IMR-90 (cell line): ENCODE measurements around the gene HIF1AN. TPM values are rescaled to one million over a fixed set of nuclear protein-coding genes. Genes with fewer than 3 reads are reported as not detected.
A peak's percentile ranks its signal among the peaks of the same experiment; 100 is the strongest.

Experiments used
- ATAC-seq: fragments of 200-7000 bp; cut with Tn5 transposase; 2 replicates; pipeline ENCODE4 v1.9.1; 2020; ENCODE audit warnings: low read depth, mild to moderate bottlenecking, moderate library complexity
- BruUV-seq: library from RNA; stranded (reverse); fragments of 400-500 nt; replicated peaks from 2 replicates; lab custom pipeline; 2021; lab: Mats Ljungman, UMichigan
- CTCF ChIA-PET: fragments of 300-600 bp; formaldehyde crosslinking; extraction: SDS; loops from one replicate; lab custom pipeline; 2021; ENCODE audit warnings: antibody characterized with exemption; lab: Yijun Ruan, JAX
- POLR2A ChIA-PET: fragments of 300-600 bp; sonication (Branson Sonifier 250); formaldehyde crosslinking; loops from one replicate; lab custom pipeline; 2022; ENCODE audit warnings: antibody characterized with exemption; ENCODE audit not compliant: unreplicated experiment; lab: Charles Lee
- DNase-seq: peaks from one replicate; pipeline ENCODE4 v3.0.0; 2013
- H2AFZ ChIP-seq: replicated peaks from 2 replicates; pipeline ENCODE3; 2013; ENCODE audit warnings: low read length, mild to moderate bottlenecking; ENCODE audit not compliant: poor library complexity
- H2AK5ac ChIP-seq: 2 replicates; pipeline ENCODE4 v1.6.1; 2013; ENCODE audit warnings: low read depth, low read length, inconsistent platforms
- H2AK9ac ChIP-seq: replicated peaks from 2 replicates; pipeline ENCODE3; 2013; ENCODE audit warnings: mild to moderate bottlenecking, low read depth, low read length, moderate library complexity; ENCODE audit not compliant: poor library complexity
- H2BK120ac ChIP-seq: 2 replicates; pipeline ENCODE4 v1.6.1; 2013; ENCODE audit warnings: low read depth, low read length, inconsistent platforms
- H2BK15ac ChIP-seq: 3 replicates; pipeline ENCODE4 v1.6.1; 2013; ENCODE audit warnings: low read depth, low read length, inconsistent platforms
- H2BK20ac ChIP-seq: 2 replicates; pipeline ENCODE4 v1.6.1; 2013; ENCODE audit warnings: low read depth, mild to moderate bottlenecking, inconsistent platforms, low read length, moderate library complexity
- H2BK5ac ChIP-seq: 2 replicates; pipeline ENCODE4 v1.6.1; 2013; ENCODE audit warnings: mild to moderate bottlenecking, low read depth, low read length, inconsistent platforms; ENCODE audit not compliant: poor library complexity, severe bottlenecking
- H3K14ac ChIP-seq: replicated peaks from 2 replicates; pipeline ENCODE4 v1.6.1; 2013; ENCODE audit warnings: low read depth, low read length, inconsistent platforms
- H3K18ac ChIP-seq: 2 replicates; pipeline ENCODE4 v1.6.1; 2013; ENCODE audit warnings: low read depth, low read length, control low read depth
- H3K23ac ChIP-seq: 2 replicates; pipeline ENCODE4 v1.6.1; 2013; ENCODE audit warnings: low read depth, low read length, inconsistent platforms
- H3K27ac ChIP-seq: 2 replicates; pipeline ENCODE4 v1.5.1; 2013; ENCODE audit warnings: mild to moderate bottlenecking, control low read depth, low read length; ENCODE audit not compliant: insufficient read depth
- H3K27me3 ChIP-seq: 2 replicates; pipeline ENCODE4 v1.6.1; 2013; ENCODE audit warnings: low read length; ENCODE audit not compliant: control insufficient read depth, insufficient read depth
- H3K36me3 ChIP-seq: 2 replicates; pipeline ENCODE4 v1.6.1; 2013; ENCODE audit warnings: low read length, mixed read lengths; ENCODE audit not compliant: control insufficient read depth, insufficient read depth
- H3K4ac ChIP-seq: 2 replicates; pipeline ENCODE4 v1.6.1; 2013; ENCODE audit warnings: low read depth, low read length, inconsistent platforms
- H3K4me1 ChIP-seq: 2 replicates; pipeline ENCODE4 v1.6.1; 2013; ENCODE audit warnings: low read length, mixed read lengths; ENCODE audit not compliant: control insufficient read depth, insufficient read depth
- H3K4me2 ChIP-seq: 2 replicates; pipeline ENCODE4 v1.6.1; 2013; ENCODE audit warnings: low read depth, mild to moderate bottlenecking, control low read depth, low read length, moderate library complexity
- H3K4me3 ChIP-seq: 2 replicates; pipeline ENCODE4 v1.5.1; 2013; ENCODE audit warnings: low read depth, mild to moderate bottlenecking, control low read depth, low read length, moderate library complexity; ENCODE audit not compliant: insufficient read depth
- H3K56ac ChIP-seq: 2 replicates; pipeline ENCODE4 v1.6.1; 2013; ENCODE audit warnings: low read length, inconsistent platforms; ENCODE audit not compliant: insufficient read depth; ENCODE audit errors: extremely low read depth
- H3K79me1 ChIP-seq, 2 experiments: 2 replicates each; pipeline ENCODE4 v1.6.1; 2013; ENCODE audit warnings: low read length in 2 of 2, inconsistent platforms in 1 of 2, low read depth in 1 of 2
- H3K9ac ChIP-seq: 2 replicates; pipeline ENCODE4 v1.6.1; 2013; ENCODE audit warnings: low read depth, low read length, control low read depth
- H3K9me1 ChIP-seq: 2 replicates; pipeline ENCODE4 v1.6.1; 2013; ENCODE audit warnings: low read length, inconsistent platforms; ENCODE audit not compliant: insufficient read depth
- H3K9me3 ChIP-seq: 2 replicates; pipeline ENCODE4 v1.6.1; 2013; ENCODE audit warnings: low read length; ENCODE audit not compliant: control insufficient read depth, insufficient read depth
- H4K20me1 ChIP-seq: 2 replicates; pipeline ENCODE4 v1.6.1; 2013; ENCODE audit warnings: low read length, inconsistent platforms; ENCODE audit not compliant: insufficient read depth
- H4K5ac ChIP-seq: 2 replicates; pipeline ENCODE4 v1.6.1; 2013; ENCODE audit warnings: mild to moderate bottlenecking, low read depth, low read length, control low read depth
- H4K8ac ChIP-seq, 2 experiments: 2 replicates each; pipeline ENCODE4 v1.6.1; 2013; ENCODE audit warnings: low read depth in 2 of 2, low read length in 2 of 2, control low read depth in 1 of 2, inconsistent platforms in 1 of 2
- H4K91ac ChIP-seq: 2 replicates; pipeline ENCODE4 v1.6.1; 2013; ENCODE audit warnings: low read depth, low read length, inconsistent platforms; ENCODE audit not compliant: insufficient read depth
- WGBS, 2 experiments: methylation state at CpG; one replicate each; pipeline versions ENCODE4 v1.1.5 to v1.1.7; 2013; ENCODE audit warnings: missing lambda C conversion rate in 2 of 2; ENCODE audit not compliant: insufficient read length in 1 of 2; ENCODE audit errors: extremely low coverage in 2 of 2; 5-methylcytosine and 5-hydroxymethylcytosine counted together
- dilution Hi-C: fragments of 300-500 bp; cut with HindIII; formaldehyde crosslinking; loops from one replicate; pipeline ENCODE4 v1.14.3; 2018; ENCODE audit warnings: low sequenced_read_pairs; ENCODE audit not compliant: unreplicated experiment
- in situ Hi-C: fragments of 300-500 bp; cut with MboI; formaldehyde crosslinking; loops from 3 replicates; pipeline ENCODE4 v1.14.3; 2019; ENCODE audit warnings: low sequenced_read_pairs, inconsistent platforms, mixed read lengths
- intact Hi-C: fragments of 100-400 bp; cut with micrococcal nuclease; formaldehyde crosslinking; loops from 2 replicates; pipeline ENCODE4 v1.10.0; 2022
- polyA plus RNA-seq, 3 experiments: library from polyadenylated mRNA; depleted of rRNA; stranded (reverse); fragments of >200 nt; gene quantifications; 2 replicates each; pipeline ENCODE4 v1.2.3, GENCODE V29; 2012; ENCODE audit warnings: low replicate concordance in 1 of 3
- total RNA-seq: library from RNA; depleted of rRNA; stranded (reverse); fragments of >200 nt; gene quantifications from 2 replicates; pipeline ENCODE4 v1.2.3, GENCODE V29; 2012
- TF ChIP-seq, protein P1 (sequence below): fragments of 150-350 bp; IDR thresholded peaks from 2 replicates; pipeline ENCODE4 v1.6.1; 2016; ENCODE audit warnings: low read depth, mild to moderate bottlenecking, low read length, moderate library complexity, borderline replicate concordance

HIF1AN gene
- total and polyA plus RNA-seq, 2 of the 4 experiments (the other 2 are of a cell fraction) = 10.2 to 10.3 TPM

DNA sequence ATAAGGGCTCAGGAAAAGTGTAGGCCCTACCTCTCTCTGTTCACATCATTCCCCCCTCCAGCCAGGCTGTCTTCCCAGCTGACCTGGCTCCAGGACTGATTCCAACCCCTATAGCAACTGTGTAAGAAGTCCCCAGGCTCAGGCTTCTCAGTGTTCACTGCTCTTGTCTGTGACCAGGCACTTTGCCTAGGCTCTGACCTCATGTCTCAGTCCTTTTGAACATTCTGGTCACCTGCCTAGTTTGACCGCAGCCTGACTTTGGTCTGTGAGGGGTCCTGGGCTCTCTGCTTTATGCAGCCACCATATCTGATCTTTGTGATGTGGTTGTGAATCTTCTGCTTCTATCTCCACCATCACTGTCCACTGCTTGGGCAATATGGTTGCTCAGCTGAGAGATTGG, 24.5 kb downstream of the HIF1AN start:
- no peak overlapping the region for H3K4me3 ChIP-seq
- H3K14ac ChIP-seq = no peak overlapping the region
- H3K36me3 ChIP-seq = peaks cover 18% of the 10 kb centered on the region
- H3K27ac ChIP-seq = no peak overlapping the region
- no peaks in the 10 kb centered on the region for H3K79me1 ChIP-seq
- peak overlapping the region; percentile 3 for H2AFZ ChIP-seq
- BruUV-seq = no TSS peak
- dilution Hi-C loops (no loop called here), in situ Hi-C loops (loop anchor here (5.0 kb wide), 1 partner anchor 322 kb away; no protein-coding TSS in a partner anchor), intact Hi-C loops (loop anchor here (5.0 to 10.0 kb wide), 2 partner anchors 182 to 455 kb away; no protein-coding TSS in a partner anchor)
- H4K20me1 ChIP-seq = no peaks in the 10 kb centered on the region
- ChIA-PET POLR2A (no interaction called here), CTCF (interaction anchor here (0.6 kb wide), 1 partner anchor 108 kb away, joined by 3 read pairs; no protein-coding TSS in a partner anchor)
- H2AK5ac ChIP-seq = no peak overlapping the region
- no peaks in the 10 kb centered on the region for H3K9me3 ChIP-seq
- no peak overlapping the region for H3K4ac ChIP-seq
- no peak overlapping the region; the same call in 1 of the 2 replicates for H2BK120ac ChIP-seq
- no peaks in the 10 kb centered on the region for H3K9me1 ChIP-seq
- H2BK15ac ChIP-seq = no peak overlapping the region
- H3K27me3 ChIP-seq = peaks cover 21% of the 10 kb centered on the region; the same call in 1 of the 2 replicates
- H2BK5ac ChIP-seq = no peak overlapping the region
- WGBS, 2 experiments = no CpG with 5 or more reads among the region's 1 CpG
- H3K9ac ChIP-seq = no peak overlapping the region
- H3K18ac ChIP-seq = no peak overlapping the region
- no peak overlapping the region for H4K91ac ChIP-seq
- no peak overlapping the region for H2AK9ac ChIP-seq
- H3K4me2 ChIP-seq = no peak overlapping the region
- H2BK20ac ChIP-seq = no peak overlapping the region
- H3K56ac ChIP-seq = no peak overlapping the region
- H3K23ac ChIP-seq = no peak overlapping the region
- peaks cover 2% of the 10 kb centered on the region for H3K4me1 ChIP-seq
- TF ChIP-seq, protein P1, sequence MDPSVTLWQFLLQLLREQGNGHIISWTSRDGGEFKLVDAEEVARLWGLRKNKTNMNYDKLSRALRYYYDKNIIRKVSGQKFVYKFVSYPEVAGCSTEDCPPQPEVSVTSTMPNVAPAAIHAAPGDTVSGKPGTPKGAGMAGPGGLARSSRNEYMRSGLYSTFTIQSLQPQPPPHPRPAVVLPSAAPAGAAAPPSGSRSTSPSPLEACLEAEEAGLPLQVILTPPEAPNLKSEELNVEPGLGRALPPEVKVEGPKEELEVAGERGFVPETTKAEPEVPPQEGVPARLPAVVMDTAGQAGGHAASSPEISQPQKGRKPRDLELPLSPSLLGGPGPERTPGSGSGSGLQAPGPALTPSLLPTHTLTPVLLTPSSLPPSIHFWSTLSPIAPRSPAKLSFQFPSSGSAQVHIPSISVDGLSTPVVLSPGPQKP = no peak
- ATAC-seq = no peak
- no peak overlapping the region for H4K8ac ChIP-seq
- no peak overlapping the region for H4K5ac ChIP-seq
- DNase-seq = no peak
